Liver (tissue), 3 donors: Measurements from ENCODE around the gene CAPN2.

Experiments
- CTCF ChIP-seq: fragments of 150-350 bp; IDR thresholded peaks from 2 replicates; pipeline ENCODE4 v1.5.1; 2017; ENCODE audit warnings: improper control_type of control experiment, low read depth, low read length; ENCODE audit not compliant: missing input control
- GABPA ChIP-seq, 2 donors: IDR thresholded peaks in 1 of 2; conservative IDR thresholded peaks in 1 of 2; 2 replicates each; pipeline ENCODE4 v1.6.1; 2016; ENCODE audit warnings: antibody characterized with exemption in 2 of 2, mild to moderate bottlenecking in 1 of 2, moderate library complexity in 1 of 2
- HNF4A ChIP-seq, 2 donors: conservative IDR thresholded peaks; 2 replicates each; pipeline ENCODE4 v1.6.1; 2016; ENCODE audit warnings: antibody characterized with exemption in 2 of 2, mild to moderate bottlenecking in 2 of 2
- MAX ChIP-seq: IDR thresholded peaks from 2 replicates; pipeline ENCODE4 v1.6.1; 2016; ENCODE audit warnings: antibody characterized with exemption
- RAD21 ChIP-seq, 2 donors: IDR thresholded peaks; 2 replicates each; pipeline ENCODE4 v1.6.1; 2016; ENCODE audit warnings: antibody characterized with exemption in 2 of 2, mild to moderate bottlenecking in 2 of 2
- REST ChIP-seq: IDR thresholded peaks from 2 replicates; pipeline ENCODE4 v1.6.1; 2016; ENCODE audit warnings: antibody characterized with exemption, mild to moderate bottlenecking
- YY1 ChIP-seq: IDR thresholded peaks from 2 replicates; pipeline ENCODE4 v1.6.1; 2016; ENCODE audit warnings: antibody characterized with exemption, mild to moderate bottlenecking
- ZBTB33 ChIP-seq: IDR thresholded peaks from 2 replicates; pipeline ENCODE4 v1.6.1; 2016; ENCODE audit warnings: antibody characterized with exemption
- donor health status: healthy.
- donor health status: healthy.

GRCh38 chr1:223704921-223705878, 7.1 kb upstream of the CAPN2 start:
- no peak for TF ChIP-seq YY1
- TF ChIP-seq MAX, result no peak
- no peak for TF ChIP-seq HNF4A (conservative IDR thresholded peaks at IDR 0.05)
- no peak for TF ChIP-seq CTCF
- TF ChIP-seq ZBTB33, result no peak
- no peak for TF ChIP-seq GABPA (IDR thresholded peaks at IDR 0.05 in 1 of 2, conservative IDR thresholded peaks at IDR 0.05 in 1 of 2)
- no peak for TF ChIP-seq REST
- no peak for TF ChIP-seq RAD21 (IDR thresholded peaks at IDR 0.05)
